HepG2 (cell line): ENCODE data around the gene IL4I1.

ENCODE experiments used
- AKAP8 ChIP-seq: sonication (generic); formaldehyde crosslinking; IDR thresholded peaks from 2 replicates; pipeline ENCODE4 v1.5.1; 2020; ENCODE audit warnings: mild to moderate bottlenecking, missing genetic modification reagents
- EZH2 ChIP-seq: conservative IDR thresholded peaks from 2 replicates; pipeline ENCODE4 v1.6.1; 2012; ENCODE audit warnings: mild to moderate bottlenecking, low read depth, low read length, moderate library complexity
- JUNB ChIP-seq: sonication (generic); formaldehyde crosslinking; IDR thresholded peaks from 2 replicates; pipeline ENCODE4 v1.8.0; 2022; ENCODE audit warnings: missing genetic modification reagents, mild to moderate bottlenecking, borderline replicate concordance
- MIER3 ChIP-seq: IDR thresholded peaks from 2 replicates; pipeline ENCODE4 v1.6.1; 2016; ENCODE audit warnings: missing compliant biosample characterization, borderline replicate concordance
- POLR2A ChIP-seq, 2 experiments: IDR thresholded peaks; 2 replicates each; pipeline ENCODE4 v1.6.1; 2011; ENCODE audit warnings: low read depth in 2 of 2, low read length in 2 of 2, mild to moderate bottlenecking in 1 of 2, moderate library complexity in 1 of 2; ENCODE audit not compliant: insufficient read depth in 1 of 2
- POLR2AphosphoS2 ChIP-seq: IDR thresholded peaks from 2 replicates; pipeline ENCODE4 v1.6.1; 2011; ENCODE audit warnings: low read depth, low read length, improper control_type of control experiment
- SALL1 ChIP-seq: sonication (generic); formaldehyde crosslinking; IDR thresholded peaks from 2 replicates; pipeline ENCODE4 v1.8.0; 2022; ENCODE audit warnings: mild to moderate bottlenecking, missing genetic modification reagents
- TAF15 ChIP-seq: fragments of 200-400 bp; formaldehyde crosslinking; IDR thresholded peaks from one replicate; pipeline ENCODE4 v1.6.1; 2018; ENCODE audit warnings: mild to moderate bottlenecking, low read depth, low read length; ENCODE audit not compliant: poor library complexity, severe bottlenecking
- ZNF768 ChIP-seq: sonication (generic); formaldehyde crosslinking; IDR thresholded peaks from 2 replicates; pipeline ENCODE4 v1.4.0; 2020; ENCODE audit warnings: missing genetic modification reagents
- TF ChIP-seq, protein P1 (sequence below): sonication (generic); formaldehyde crosslinking; IDR thresholded peaks from 2 replicates; pipeline ENCODE4 v1.4.0; 2020; ENCODE audit warnings: missing genetic modification reagents, borderline replicate concordance
- TF ChIP-seq, protein P2 (sequence below): sonication (generic); formaldehyde crosslinking; IDR thresholded peaks from 2 replicates; pipeline ENCODE4 v1.5.0; 2020; ENCODE audit warnings: mild to moderate bottlenecking, missing genetic modification reagents, moderate library complexity
- TF ChIP-seq, protein P3 (sequence below): sonication (generic); formaldehyde crosslinking; IDR thresholded peaks from 2 replicates; pipeline ENCODE4 v1.4.0; 2020; ENCODE audit warnings: mild to moderate bottlenecking, missing genetic modification reagents
- TF ChIP-seq, protein P4 (sequence below): sonication (generic); formaldehyde crosslinking; IDR thresholded peaks from 2 replicates; pipeline ENCODE4 v1.4.0; 2020; ENCODE audit warnings: missing genetic modification reagents

DNA sequence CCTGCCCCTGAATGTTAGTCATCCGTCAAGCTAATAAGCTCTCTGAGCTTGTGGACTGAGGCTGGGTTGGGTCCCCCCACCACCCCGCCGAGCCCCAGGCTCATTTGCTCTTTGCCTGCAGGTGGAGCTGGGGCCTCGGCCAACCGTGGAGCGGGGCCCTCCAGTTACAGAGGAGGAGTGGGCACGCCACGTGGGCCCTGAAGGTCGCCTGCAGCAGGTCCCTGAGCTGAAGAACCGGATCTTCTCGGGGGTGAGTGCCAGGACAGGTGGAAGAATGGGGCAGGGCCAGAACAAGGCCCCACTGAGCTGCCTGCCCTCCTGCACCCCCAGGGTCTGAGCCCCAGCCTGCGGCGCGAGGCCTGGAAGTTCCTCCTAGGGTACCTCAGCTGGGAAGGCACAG is 14.0 kb downstream of the IL4I1 start:
- TF ChIP-seq POLR2A (IDR thresholded peaks at IDR 0.05; ENCODE audit: insufficient read depth in 1 of 2, low read depth in 2 of 2, low read length in 2 of 2) = no peak
- TF ChIP-seq JUNB (CRISPR knock-in tag) = no peak
- TF ChIP-seq, protein P1, sequence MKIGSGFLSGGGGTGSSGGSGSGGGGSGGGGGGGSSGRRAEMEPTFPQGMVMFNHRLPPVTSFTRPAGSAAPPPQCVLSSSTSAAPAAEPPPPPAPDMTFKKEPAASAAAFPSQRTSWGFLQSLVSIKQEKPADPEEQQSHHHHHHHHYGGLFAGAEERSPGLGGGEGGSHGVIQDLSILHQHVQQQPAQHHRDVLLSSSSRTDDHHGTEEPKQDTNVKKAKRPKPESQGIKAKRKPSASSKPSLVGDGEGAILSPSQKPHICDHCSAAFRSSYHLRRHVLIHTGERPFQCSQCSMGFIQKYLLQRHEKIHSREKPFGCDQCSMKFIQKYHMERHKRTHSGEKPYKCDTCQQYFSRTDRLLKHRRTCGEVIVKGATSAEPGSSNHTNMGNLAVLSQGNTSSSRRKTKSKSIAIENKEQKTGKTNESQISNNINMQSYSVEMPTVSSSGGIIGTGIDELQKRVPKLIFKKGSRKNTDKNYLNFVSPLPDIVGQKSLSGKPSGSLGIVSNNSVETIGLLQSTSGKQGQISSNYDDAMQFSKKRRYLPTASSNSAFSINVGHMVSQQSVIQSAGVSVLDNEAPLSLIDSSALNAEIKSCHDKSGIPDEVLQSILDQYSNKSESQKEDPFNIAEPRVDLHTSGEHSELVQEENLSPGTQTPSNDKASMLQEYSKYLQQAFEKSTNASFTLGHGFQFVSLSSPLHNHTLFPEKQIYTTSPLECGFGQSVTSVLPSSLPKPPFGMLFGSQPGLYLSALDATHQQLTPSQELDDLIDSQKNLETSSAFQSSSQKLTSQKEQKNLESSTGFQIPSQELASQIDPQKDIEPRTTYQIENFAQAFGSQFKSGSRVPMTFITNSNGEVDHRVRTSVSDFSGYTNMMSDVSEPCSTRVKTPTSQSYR = no peak
- TF ChIP-seq POLR2AphosphoS2 = no peak
- no peak for TF ChIP-seq SALL1 (CRISPR knock-in tag)
- TF ChIP-seq AKAP8 (CRISPR knock-in tag) = no peak
- TF ChIP-seq, protein P2, sequence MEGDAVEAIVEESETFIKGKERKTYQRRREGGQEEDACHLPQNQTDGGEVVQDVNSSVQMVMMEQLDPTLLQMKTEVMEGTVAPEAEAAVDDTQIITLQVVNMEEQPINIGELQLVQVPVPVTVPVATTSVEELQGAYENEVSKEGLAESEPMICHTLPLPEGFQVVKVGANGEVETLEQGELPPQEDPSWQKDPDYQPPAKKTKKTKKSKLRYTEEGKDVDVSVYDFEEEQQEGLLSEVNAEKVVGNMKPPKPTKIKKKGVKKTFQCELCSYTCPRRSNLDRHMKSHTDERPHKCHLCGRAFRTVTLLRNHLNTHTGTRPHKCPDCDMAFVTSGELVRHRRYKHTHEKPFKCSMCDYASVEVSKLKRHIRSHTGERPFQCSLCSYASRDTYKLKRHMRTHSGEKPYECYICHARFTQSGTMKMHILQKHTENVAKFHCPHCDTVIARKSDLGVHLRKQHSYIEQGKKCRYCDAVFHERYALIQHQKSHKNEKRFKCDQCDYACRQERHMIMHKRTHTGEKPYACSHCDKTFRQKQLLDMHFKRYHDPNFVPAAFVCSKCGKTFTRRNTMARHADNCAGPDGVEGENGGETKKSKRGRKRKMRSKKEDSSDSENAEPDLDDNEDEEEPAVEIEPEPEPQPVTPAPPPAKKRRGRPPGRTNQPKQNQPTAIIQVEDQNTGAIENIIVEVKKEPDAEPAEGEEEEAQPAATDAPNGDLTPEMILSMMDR (CRISPR knock-in tag) = no peak
- TF ChIP-seq ZNF768 (CRISPR knock-in tag) = no peak
- TF ChIP-seq, protein P3, sequence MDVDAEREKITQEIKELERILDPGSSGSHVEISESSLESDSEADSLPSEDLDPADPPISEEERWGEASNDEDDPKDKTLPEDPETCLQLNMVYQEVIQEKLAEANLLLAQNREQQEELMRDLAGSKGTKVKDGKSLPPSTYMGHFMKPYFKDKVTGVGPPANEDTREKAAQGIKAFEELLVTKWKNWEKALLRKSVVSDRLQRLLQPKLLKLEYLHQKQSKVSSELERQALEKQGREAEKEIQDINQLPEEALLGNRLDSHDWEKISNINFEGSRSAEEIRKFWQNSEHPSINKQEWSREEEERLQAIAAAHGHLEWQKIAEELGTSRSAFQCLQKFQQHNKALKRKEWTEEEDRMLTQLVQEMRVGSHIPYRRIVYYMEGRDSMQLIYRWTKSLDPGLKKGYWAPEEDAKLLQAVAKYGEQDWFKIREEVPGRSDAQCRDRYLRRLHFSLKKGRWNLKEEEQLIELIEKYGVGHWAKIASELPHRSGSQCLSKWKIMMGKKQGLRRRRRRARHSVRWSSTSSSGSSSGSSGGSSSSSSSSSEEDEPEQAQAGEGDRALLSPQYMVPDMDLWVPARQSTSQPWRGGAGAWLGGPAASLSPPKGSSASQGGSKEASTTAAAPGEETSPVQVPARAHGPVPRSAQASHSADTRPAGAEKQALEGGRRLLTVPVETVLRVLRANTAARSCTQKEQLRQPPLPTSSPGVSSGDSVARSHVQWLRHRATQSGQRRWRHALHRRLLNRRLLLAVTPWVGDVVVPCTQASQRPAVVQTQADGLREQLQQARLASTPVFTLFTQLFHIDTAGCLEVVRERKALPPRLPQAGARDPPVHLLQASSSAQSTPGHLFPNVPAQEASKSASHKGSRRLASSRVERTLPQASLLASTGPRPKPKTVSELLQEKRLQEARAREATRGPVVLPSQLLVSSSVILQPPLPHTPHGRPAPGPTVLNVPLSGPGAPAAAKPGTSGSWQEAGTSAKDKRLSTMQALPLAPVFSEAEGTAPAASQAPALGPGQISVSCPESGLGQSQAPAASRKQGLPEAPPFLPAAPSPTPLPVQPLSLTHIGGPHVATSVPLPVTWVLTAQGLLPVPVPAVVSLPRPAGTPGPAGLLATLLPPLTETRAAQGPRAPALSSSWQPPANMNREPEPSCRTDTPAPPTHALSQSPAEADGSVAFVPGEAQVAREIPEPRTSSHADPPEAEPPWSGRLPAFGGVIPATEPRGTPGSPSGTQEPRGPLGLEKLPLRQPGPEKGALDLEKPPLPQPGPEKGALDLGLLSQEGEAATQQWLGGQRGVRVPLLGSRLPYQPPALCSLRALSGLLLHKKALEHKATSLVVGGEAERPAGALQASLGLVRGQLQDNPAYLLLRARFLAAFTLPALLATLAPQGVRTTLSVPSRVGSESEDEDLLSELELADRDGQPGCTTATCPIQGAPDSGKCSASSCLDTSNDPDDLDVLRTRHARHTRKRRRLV (CRISPR knock-in tag) = no peak
- TF ChIP-seq, protein P4, sequence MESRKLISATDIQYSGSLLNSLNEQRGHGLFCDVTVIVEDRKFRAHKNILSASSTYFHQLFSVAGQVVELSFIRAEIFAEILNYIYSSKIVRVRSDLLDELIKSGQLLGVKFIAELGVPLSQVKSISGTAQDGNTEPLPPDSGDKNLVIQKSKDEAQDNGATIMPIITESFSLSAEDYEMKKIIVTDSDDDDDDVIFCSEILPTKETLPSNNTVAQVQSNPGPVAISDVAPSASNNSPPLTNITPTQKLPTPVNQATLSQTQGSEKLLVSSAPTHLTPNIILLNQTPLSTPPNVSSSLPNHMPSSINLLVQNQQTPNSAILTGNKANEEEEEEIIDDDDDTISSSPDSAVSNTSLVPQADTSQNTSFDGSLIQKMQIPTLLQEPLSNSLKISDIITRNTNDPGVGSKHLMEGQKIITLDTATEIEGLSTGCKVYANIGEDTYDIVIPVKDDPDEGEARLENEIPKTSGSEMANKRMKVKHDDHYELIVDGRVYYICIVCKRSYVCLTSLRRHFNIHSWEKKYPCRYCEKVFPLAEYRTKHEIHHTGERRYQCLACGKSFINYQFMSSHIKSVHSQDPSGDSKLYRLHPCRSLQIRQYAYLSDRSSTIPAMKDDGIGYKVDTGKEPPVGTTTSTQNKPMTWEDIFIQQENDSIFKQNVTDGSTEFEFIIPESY (CRISPR knock-in tag) = no peak
- no peak for TF ChIP-seq MIER3
- no peak for TF ChIP-seq EZH2
- no peak for TF ChIP-seq TAF15
